Left lung (tissue), 10 donors: ENCODE data around the gene TTC23L. TPM values are rescaled to one million over a fixed set of nuclear protein-coding genes. Genes with fewer than 3 reads are reported as not detected.

Experiments
- ATAC-seq: fragments of 200-7000 bp; cut with Tn5 transposase; one replicate; pipeline ENCODE4 v1.9.1; 2020; ENCODE audit warnings: moderate library complexity
- DNase-seq, 4 donors: peaks; one replicate each; pipeline ENCODE4 v3.0.0-alpha.2; 2013 to 2020
- H3K27ac ChIP-seq, 2 donors: fragments of 200-600 bp; sonication (generic) in 1 of 2; one replicate each; pipeline versions ENCODE4 v1.5.0 to v1.8.0; 2020 to 2021
- H3K27me3 ChIP-seq, 2 donors: fragments of 200-600 bp; sonication (generic) in 1 of 2; one replicate each; pipeline versions ENCODE4 v1.5.0 to v1.8.0; 2020 to 2021
- H3K36me3 ChIP-seq, 2 donors: fragments of 200-600 bp; sonication (generic) in 1 of 2; one replicate each; pipeline versions ENCODE4 v1.5.0 to v1.8.0; 2020 to 2021
- H3K4me1 ChIP-seq, 2 donors: fragments of 200-600 bp; one replicate each; pipeline ENCODE4 v1.8.0; 2021
- H3K4me3 ChIP-seq, 2 donors: fragments of 200-600 bp; sonication (generic) in 1 of 2; one replicate each; pipeline versions ENCODE4 v1.5.0 to v1.8.0; 2020 to 2021; ENCODE audit warnings: mild to moderate bottlenecking in 1 of 2
- H3K9me3 ChIP-seq, 2 donors: fragments of 200-600 bp; sonication (generic) in 1 of 2; one replicate each; pipeline versions ENCODE4 v1.5.0 to v1.8.0; 2020 to 2021
- CTCF ChIP-seq, 2 donors: fragments of 200-600 bp; sonication (generic) in 1 of 2; IDR thresholded peaks; one replicate each; pipeline versions ENCODE4 v1.5.0 to v1.8.0; 2021; ENCODE audit warnings: antibody characterized with exemption in 2 of 2
- intact Hi-C, 2 donors: fragments of 100-400 bp; cut with DNase I; formaldehyde crosslinking; loops; one replicate each; pipeline versions ENCODE4 v1.11.2 to v1.14.2; 2022
- polyA plus RNA-seq, 6 donors: library from polyadenylated mRNA; unstranded; fragments of 120-200 nt; gene quantifications; one replicate each; pipeline ENCODE4 v1.2.1, GENCODE V29; 2013; ENCODE audit not compliant: insufficient read length in 6 of 6
- total RNA-seq, 2 donors: library from RNA; stranded (reverse); fragmentation: NEBNext Ultra II Directional; extraction: Animal tissue kit (Norgen Biotek cat#: 25700); gene quantifications; one replicate each; pipeline ENCODE4 v1.2.1, GENCODE V29; 2021
- donor health status: DM: no; HTN: yes; CAD: no.
- donor health status: DM: no; HTN: no; CAD: no.

Gene TTC23L
- total and polyA plus RNA-seq, 8 donors: 0.20 to 4.5 (median 2.8) TPM

GRCh38 chr5:34802834-34803563 lies 36.0 kb upstream of the TTC23L start:
- no peaks in the 10 kb centered on the region for H3K4me1 ChIP-seq
- DNase-seq (no peak), ATAC-seq (no peak)
- H3K9me3 ChIP-seq: no peaks in the 10 kb centered on the region
- no peaks in the 10 kb centered on the region for H3K27me3 ChIP-seq
- peaks cover 0 to 19% of the 10 kb centered on the region in 2 donors for H3K36me3 ChIP-seq
- H3K4me3 ChIP-seq: no peak overlapping the region
- H3K27ac ChIP-seq: no peak overlapping the region
- TF ChIP-seq CTCF (IDR thresholded peaks at IDR 0.05): no peak
- intact Hi-C loops: no loop called here

- H3K36me3 ChIP-seq: peaks cover 0 to 19% of the 10 kb centered on the region in 2 donors
- H3K4me1 ChIP-seq: no peaks in the 10 kb centered on the region
- no peaks in the 10 kb centered on the region for H3K9me3 ChIP-seq
- no peaks in the 10 kb centered on the region for H3K27me3 ChIP-seq
- no peak for DNase-seq
- H3K4me3 ChIP-seq: no peak overlapping the region
- intact Hi-C loops: no loop called here
- H3K27ac ChIP-seq: no peak overlapping the region
- no peak for ATAC-seq
- TF ChIP-seq CTCF (IDR thresholded peaks at IDR 0.05): no peak
Measured at GRCh38 chr5:34803974-34804732, 34.8 kb upstream of the TTC23L start.

GRCh38 chr5:34804913-34805312 lies 34.1 kb upstream of the TTC23L start:
- Histone ChIP-seq H3K9me3 (no peaks in the 10 kb centered on the region), H3K27me3 (no peaks in the 10 kb centered on the region), H3K4me3 (no peak overlapping the region), H3K27ac (no peak overlapping the region), H3K4me1 (no peaks in the 10 kb centered on the region), H3K36me3 (peaks cover 0 to 19% of the 10 kb centered on the region in 2 donors)
- no peak for TF ChIP-seq CTCF (IDR thresholded peaks at IDR 0.05)
- DNase-seq: no peak
- ATAC-seq: no peak
- intact Hi-C loops: no loop called here

GRCh38 chr5:34806532-34806931 lies 32.4 kb upstream of the TTC23L start:
- intact Hi-C loops: no loop called here
- H3K36me3 ChIP-seq: peaks cover 0 to 15% of the 10 kb centered on the region in 2 donors
- no peak overlapping the region for H3K27ac ChIP-seq
- no peaks in the 10 kb centered on the region for H3K9me3 ChIP-seq
- no peak for TF ChIP-seq CTCF (IDR thresholded peaks at IDR 0.05)
- ATAC-seq (no peak), DNase-seq (no peak)
- H3K4me3 ChIP-seq: no peak overlapping the region
- H3K27me3 ChIP-seq: no peaks in the 10 kb centered on the region
- no peaks in the 10 kb centered on the region for H3K4me1 ChIP-seq

- no peaks in the 10 kb centered on the region for H3K4me1 ChIP-seq
- H3K27me3 ChIP-seq: no peaks in the 10 kb centered on the region
- intact Hi-C loops: no loop called here
- TF ChIP-seq CTCF (IDR thresholded peaks at IDR 0.05): no peak
- peaks cover 0 to 14% of the 10 kb centered on the region in 2 donors for H3K36me3 ChIP-seq
- DNase-seq (no peak), ATAC-seq (no peak)
- no peak overlapping the region for H3K27ac ChIP-seq
- no peaks in the 10 kb centered on the region for H3K9me3 ChIP-seq
- H3K4me3 ChIP-seq: no peak overlapping the region
Measured at GRCh38 chr5:34811706-34812105, 27.3 kb upstream of the TTC23L start.
